Upper lobe of left lung (tissue), 4 donors: Measurements from ENCODE around the gene MAST4.

Experiments
- CTCF ChIP-seq, 6 experiments: fragments of 450-650 bp in 4 of 6; fragments of 200-600 bp in 2 of 6; sonication (generic) in 2 of 6; IDR thresholded peaks; one replicate each; pipeline ENCODE4 v1.5.1; 2016 to 2019; ENCODE audit warnings: antibody characterized with exemption in 6 of 6
- EP300 ChIP-seq, 4 donors: sonication (generic); formaldehyde crosslinking; IDR thresholded peaks; one replicate each; pipeline ENCODE4 v1.5.1; 2017; ENCODE audit warnings: antibody characterized with exemption in 4 of 4, control low read depth in 2 of 4
- POLR2A ChIP-seq, 4 donors: fragments of 450-650 bp; IDR thresholded peaks; one replicate each; pipeline ENCODE4 v1.5.1; 2016 to 2017; ENCODE audit warnings: antibody characterized with exemption in 4 of 4, mild to moderate bottlenecking in 2 of 4
- POLR2AphosphoS5 ChIP-seq, 2 donors: sonication (generic); formaldehyde crosslinking; IDR thresholded peaks; one replicate each; pipeline ENCODE4 v1.5.1; 2017; ENCODE audit warnings: antibody characterized with exemption in 2 of 2

DNA sequence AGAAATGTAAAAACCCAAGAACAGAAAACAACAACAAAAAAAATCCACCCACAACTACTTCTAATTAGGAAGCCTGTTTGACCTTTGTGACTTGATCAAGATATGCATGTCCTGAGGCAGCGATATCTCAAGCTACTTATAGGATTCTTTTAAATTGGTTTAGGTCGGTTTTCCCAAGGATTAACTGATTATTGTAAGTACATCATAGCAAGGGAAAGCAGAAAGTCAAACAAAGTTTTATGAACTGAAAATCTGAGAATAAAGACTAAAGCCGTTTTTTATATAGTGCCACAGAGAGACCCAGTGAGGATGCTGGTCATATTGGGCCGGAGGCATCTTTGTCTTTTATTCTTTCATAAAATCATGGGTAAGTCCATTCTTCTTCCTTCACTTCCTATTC lies 528.4 kb downstream of the MAST4 start:
- TF ChIP-seq CTCF (IDR thresholded peaks at IDR 0.05) (no peak), POLR2AphosphoS5 (IDR thresholded peaks at IDR 0.05) (no peak), POLR2A (IDR thresholded peaks at IDR 0.05) (no peak), EP300 (IDR thresholded peaks at IDR 0.05) (no peak)
